ENCODE measurements around the gene HORMAD1. TPM values are rescaled to one million over a fixed set of nuclear protein-coding genes. Genes with fewer than 3 reads are reported as not detected.

Gene HORMAD1
- total RNA-seq, 1 donor from 2014 or later: not detected

DNA sequence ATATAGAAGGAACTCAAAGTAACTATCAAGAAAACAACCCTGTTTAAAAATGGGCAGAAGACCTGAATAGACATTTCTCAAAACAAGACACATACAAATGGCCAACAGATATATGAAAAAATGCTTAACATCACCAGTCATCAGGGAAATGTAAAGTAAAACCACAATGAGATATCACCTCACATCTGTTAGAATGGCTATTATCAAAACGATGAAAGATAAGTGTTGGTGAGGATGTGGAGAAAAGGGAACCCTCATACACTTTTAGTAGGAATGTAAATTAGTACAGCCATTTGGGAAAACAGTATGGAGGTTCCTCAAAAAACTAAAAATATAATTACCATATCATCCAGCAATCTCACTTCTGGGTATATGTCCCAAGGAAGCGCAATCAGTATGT lies 41.9 kb upstream of the HORMAD1 start:
- Mint-ChIP-seq H3K4me1 (no peaks in the 10 kb centered on the region), H3K27me3 (ENCODE audit: low read depth) (no peaks in the 10 kb centered on the region), H3K9me3 (peaks cover 6% of the 10 kb centered on the region), H3K36me3 (ENCODE audit: low read depth) (peaks cover 2% of the 10 kb centered on the region), H3K27ac (ENCODE audit: unreplicated experiment) (no peak overlapping the region), H3K4me3 (no peak overlapping the region)
- TF ChIP-seq, protein P1, sequence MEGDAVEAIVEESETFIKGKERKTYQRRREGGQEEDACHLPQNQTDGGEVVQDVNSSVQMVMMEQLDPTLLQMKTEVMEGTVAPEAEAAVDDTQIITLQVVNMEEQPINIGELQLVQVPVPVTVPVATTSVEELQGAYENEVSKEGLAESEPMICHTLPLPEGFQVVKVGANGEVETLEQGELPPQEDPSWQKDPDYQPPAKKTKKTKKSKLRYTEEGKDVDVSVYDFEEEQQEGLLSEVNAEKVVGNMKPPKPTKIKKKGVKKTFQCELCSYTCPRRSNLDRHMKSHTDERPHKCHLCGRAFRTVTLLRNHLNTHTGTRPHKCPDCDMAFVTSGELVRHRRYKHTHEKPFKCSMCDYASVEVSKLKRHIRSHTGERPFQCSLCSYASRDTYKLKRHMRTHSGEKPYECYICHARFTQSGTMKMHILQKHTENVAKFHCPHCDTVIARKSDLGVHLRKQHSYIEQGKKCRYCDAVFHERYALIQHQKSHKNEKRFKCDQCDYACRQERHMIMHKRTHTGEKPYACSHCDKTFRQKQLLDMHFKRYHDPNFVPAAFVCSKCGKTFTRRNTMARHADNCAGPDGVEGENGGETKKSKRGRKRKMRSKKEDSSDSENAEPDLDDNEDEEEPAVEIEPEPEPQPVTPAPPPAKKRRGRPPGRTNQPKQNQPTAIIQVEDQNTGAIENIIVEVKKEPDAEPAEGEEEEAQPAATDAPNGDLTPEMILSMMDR (conservative IDR thresholded peaks at IDR 0.05): no peak
- DNase-seq (ENCODE audit: low read depth, low spot score): no peak

DNA sequence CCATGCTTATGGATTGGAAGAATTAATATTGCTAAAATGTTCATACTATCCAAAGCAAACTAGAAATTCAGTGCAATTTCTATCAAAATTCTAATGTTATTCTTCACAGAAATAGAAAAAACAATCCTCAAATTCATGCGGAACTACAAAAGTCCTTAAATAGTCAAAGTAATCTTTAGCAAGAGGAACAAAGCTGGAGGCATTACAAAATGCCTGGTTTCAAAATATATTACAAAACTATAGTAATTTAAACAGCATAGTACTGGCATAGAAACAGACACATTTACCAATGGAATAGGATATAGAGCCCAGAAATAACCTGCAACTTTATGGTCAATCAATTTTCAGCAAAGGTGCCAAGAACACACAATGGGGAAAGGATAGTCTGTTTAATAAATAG lies 41.1 kb upstream of the HORMAD1 start:
- no peak overlapping the region for H3K4me3 Mint-ChIP-seq
- DNase-seq (ENCODE audit: low read depth, low spot score): no peak
- H3K27me3 Mint-ChIP-seq (ENCODE audit: low read depth): no peaks in the 10 kb centered on the region
- H3K27ac Mint-ChIP-seq (ENCODE audit: unreplicated experiment): no peak overlapping the region
- peaks cover 2% of the 10 kb centered on the region for H3K36me3 Mint-ChIP-seq (ENCODE audit: low read depth)
- TF ChIP-seq, protein P1 (conservative IDR thresholded peaks at IDR 0.05): no peak
- H3K9me3 Mint-ChIP-seq: peaks cover 6% of the 10 kb centered on the region
- H3K4me1 Mint-ChIP-seq: no peaks in the 10 kb centered on the region

DNA sequence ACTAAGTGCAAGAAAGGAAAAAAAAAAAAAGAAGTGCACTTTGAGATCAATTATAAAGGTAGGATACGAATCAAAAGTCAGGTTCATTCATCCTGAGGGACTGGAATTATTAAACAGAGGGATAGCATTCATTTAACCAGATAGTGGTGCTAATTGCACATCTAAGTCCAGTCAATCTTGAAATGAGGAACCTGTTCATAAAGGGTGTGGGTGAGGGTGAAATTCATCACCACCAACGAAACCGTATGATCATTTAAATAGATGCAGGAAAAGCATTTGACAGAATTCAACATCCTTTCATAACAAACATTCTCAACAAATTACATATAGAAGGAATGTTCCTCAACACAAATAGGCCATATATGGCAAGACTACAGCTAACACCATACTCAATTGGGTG lies 39.3 kb upstream of the HORMAD1 start:
- Mint-ChIP-seq H3K36me3 (ENCODE audit: low read depth) (peaks cover 2% of the 10 kb centered on the region), H3K9me3 (peaks cover 6% of the 10 kb centered on the region), H3K4me3 (no peak overlapping the region), H3K27ac (ENCODE audit: unreplicated experiment) (no peak overlapping the region), H3K27me3 (ENCODE audit: low read depth) (no peaks in the 10 kb centered on the region), H3K4me1 (no peaks in the 10 kb centered on the region)
- TF ChIP-seq, protein P1 (conservative IDR thresholded peaks at IDR 0.05): no peak
- no peak for DNase-seq (ENCODE audit: low read depth, low spot score)

DNA sequence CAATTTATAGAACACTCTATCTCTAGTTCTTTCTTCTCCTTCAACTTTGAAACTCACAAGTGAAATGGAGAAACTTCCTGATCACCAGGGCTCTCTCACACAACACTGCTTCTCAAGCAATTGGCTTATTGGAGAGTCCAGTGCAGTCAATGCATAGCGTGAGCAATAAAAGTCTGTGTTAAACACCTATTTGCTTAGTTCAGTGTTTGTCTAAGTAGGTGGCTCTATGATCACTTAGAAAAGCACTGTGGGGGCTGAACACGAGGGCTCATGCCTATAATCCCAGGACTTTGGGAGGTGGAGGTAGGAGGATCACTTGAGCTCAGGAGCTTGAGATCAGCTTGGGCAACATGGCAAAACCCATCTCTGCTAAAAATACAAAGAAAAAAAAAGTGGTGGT lies 32.7 kb upstream of the HORMAD1 start:
- H3K27me3 Mint-ChIP-seq (ENCODE audit: low read depth): no peaks in the 10 kb centered on the region
- H3K36me3 Mint-ChIP-seq (ENCODE audit: low read depth): no peaks in the 10 kb centered on the region
- DNase-seq (ENCODE audit: low read depth, low spot score): no peak
- no peaks in the 10 kb centered on the region for H3K4me1 Mint-ChIP-seq
- no peak overlapping the region for H3K27ac Mint-ChIP-seq (ENCODE audit: unreplicated experiment)
- H3K4me3 Mint-ChIP-seq: no peak overlapping the region
- H3K9me3 Mint-ChIP-seq: no peaks in the 10 kb centered on the region
- TF ChIP-seq, protein P1 (conservative IDR thresholded peaks at IDR 0.05): no peak

DNA sequence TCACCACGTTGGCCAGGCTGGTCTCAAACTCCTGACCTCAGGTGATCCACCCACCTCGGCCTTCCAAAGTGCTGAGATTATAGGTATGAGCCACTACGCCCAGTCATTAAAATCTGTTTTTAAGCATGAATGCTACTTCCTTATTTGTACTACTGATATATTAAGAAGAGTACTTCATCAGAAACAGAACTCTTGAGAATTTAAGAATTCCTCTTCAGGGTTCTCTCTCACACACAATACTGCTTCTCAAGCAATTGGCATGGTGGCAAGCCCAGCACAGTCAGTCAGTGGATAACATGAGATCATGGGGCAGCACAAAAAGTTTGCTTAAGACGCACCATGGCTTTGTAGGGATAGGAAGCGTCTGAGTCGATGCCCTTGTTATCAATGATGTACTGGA lies 30.7 kb upstream of the HORMAD1 start:
- no peak overlapping the region for H3K4me3 Mint-ChIP-seq
- no peaks in the 10 kb centered on the region for H3K4me1 Mint-ChIP-seq
- H3K36me3 Mint-ChIP-seq (ENCODE audit: low read depth): no peaks in the 10 kb centered on the region
- TF ChIP-seq, protein P1 (conservative IDR thresholded peaks at IDR 0.05): no peak
- H3K27ac Mint-ChIP-seq (ENCODE audit: unreplicated experiment): no peak overlapping the region
- no peaks in the 10 kb centered on the region for H3K9me3 Mint-ChIP-seq
- DNase-seq (ENCODE audit: low read depth, low spot score): no peak
- H3K27me3 Mint-ChIP-seq (ENCODE audit: low read depth): no peaks in the 10 kb centered on the region

Data from neural crest cell (in vitro differentiated cells).